ENCODE data around the gene CRIP2. TPM values are rescaled to one million over a fixed set of nuclear protein-coding genes. Genes with fewer than 3 reads are reported as not detected.

CRIP2 gene
- total and polyA plus RNA-seq, 2 of the 13 experiments (the other 11 are each of a cell fraction or from before 2014, with no cell fraction given) = 31.6 to 37.9 TPM

DNA sequence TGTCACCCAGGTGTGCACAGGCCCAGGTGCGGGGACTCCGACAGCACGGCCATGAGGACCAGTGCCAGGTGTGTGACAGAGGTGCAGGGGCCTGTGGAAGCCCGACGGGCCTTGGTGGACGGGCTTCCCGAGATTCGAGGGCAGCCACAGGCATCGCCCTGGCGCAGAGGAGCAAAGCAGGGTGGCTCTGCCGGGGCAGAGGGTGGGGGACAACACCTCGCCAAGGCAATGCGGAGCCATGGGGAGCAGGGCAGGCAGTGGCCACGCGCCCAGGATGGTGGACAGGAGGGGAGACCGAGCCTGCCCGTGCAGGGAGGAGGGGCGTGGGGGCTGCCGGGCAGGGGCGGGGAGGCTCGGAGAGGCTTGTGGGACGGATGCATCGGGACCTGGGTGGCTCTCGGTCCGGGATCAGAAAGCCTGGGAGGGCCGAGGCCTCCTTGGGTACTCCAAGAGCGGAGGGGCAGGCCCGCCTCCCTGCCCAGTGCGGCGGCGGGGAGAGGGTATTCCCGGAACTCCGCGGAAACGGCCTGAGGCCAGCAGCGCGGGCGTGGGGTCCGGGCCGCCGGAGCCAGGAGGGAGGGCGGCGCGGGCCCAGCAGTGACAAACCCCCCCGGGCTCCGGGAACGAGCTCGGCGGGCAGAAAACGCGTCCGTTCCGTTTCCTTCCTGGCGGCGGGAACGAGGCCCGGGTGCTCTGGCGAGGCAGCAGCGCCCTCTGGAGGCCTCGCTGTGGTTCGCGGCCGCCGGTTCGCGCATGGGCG is 53.4 kb downstream of the CRIP2 start (continued):
- TF ChIP-seq, protein P1, sequence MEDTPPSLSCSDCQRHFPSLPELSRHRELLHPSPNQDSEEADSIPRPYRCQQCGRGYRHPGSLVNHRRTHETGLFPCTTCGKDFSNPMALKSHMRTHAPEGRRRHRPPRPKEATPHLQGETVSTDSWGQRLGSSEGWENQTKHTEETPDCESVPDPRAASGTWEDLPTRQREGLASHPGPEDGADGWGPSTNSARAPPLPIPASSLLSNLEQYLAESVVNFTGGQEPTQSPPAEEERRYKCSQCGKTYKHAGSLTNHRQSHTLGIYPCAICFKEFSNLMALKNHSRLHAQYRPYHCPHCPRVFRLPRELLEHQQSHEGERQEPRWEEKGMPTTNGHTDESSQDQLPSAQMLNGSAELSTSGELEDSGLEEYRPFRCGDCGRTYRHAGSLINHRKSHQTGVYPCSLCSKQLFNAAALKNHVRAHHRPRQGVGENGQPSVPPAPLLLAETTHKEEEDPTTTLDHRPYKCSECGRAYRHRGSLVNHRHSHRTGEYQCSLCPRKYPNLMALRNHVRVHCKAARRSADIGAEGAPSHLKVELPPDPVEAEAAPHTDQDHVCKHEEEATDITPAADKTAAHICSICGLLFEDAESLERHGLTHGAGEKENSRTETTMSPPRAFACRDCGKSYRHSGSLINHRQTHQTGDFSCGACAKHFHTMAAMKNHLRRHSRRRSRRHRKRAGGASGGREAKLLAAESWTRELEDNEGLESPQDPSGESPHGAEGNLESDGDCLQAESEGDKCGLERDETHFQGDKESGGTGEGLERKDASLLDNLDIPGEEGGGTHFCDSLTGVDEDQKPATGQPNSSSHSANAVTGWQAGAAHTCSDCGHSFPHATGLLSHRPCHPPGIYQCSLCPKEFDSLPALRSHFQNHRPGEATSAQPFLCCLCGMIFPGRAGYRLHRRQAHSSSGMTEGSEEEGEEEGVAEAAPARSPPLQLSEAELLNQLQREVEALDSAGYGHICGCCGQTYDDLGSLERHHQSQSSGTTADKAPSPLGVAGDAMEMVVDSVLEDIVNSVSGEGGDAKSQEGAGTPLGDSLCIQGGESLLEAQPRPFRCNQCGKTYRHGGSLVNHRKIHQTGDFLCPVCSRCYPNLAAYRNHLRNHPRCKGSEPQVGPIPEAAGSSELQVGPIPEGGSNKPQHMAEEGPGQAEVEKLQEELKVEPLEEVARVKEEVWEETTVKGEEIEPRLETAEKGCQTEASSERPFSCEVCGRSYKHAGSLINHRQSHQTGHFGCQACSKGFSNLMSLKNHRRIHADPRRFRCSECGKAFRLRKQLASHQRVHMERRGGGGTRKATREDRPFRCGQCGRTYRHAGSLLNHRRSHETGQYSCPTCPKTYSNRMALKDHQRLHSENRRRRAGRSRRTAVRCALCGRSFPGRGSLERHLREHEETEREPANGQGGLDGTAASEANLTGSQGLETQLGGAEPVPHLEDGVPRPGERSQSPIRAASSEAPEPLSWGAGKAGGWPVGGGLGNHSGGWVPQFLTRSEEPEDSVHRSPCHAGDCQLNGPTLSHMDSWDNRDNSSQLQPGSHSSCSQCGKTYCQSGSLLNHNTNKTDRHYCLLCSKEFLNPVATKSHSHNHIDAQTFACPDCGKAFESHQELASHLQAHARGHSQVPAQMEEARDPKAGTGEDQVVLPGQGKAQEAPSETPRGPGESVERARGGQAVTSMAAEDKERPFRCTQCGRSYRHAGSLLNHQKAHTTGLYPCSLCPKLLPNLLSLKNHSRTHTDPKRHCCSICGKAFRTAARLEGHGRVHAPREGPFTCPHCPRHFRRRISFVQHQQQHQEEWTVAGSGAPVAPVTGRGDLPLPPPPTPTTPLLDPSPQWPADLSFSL (CRISPR knock-in tag; IDR thresholded peaks at IDR 0.05) = no peak
- TF ChIP-seq MTF1 (CRISPR knock-in tag; IDR thresholded peaks at IDR 0.05) = no peak
- TF ChIP-seq ZBTB7A (CRISPR knock-in tag; IDR thresholded peaks at IDR 0.05) = no peak; the same call in 1 of the 2 replicates
- TF ChIP-seq PHF5A (CRISPR knock-in tag; IDR thresholded peaks at IDR 0.05; ENCODE audit: low read depth, unreplicated experiment) = no peak
- peak; percentile 27; the same call in 1 of the 2 replicates for TF ChIP-seq SMC3 (IDR thresholded peaks at IDR 0.05; ENCODE audit: low read length)
- no peak for TF ChIP-seq KDM4B (CRISPR knock-in tag; IDR thresholded peaks at IDR 0.05)
- TF ChIP-seq STAT5B (CRISPR knock-in tag; IDR thresholded peaks at IDR 0.05) = no peak
- TF ChIP-seq NR1H2 (CRISPR knock-in tag; IDR thresholded peaks at IDR 0.05; ENCODE audit: borderline replicate concordance, low read depth) = no peak
- TF ChIP-seq PCBP1 (IDR thresholded peaks at IDR 0.05; ENCODE audit: borderline replicate concordance, low read depth, low read length) = no peak
- TF ChIP-seq CREB1 (IDR thresholded peaks at IDR 0.05) = no peak
- TF ChIP-seq CREB1 (CRISPR knock-in tag; IDR thresholded peaks at IDR 0.05) = no peak
- no peak; the same call in 1 of the 2 replicates for TF ChIP-seq MAF1 (CRISPR knock-in tag; IDR thresholded peaks at IDR 0.05; ENCODE audit: borderline replicate concordance)
- peak; percentile 86; the same call in 1 of the 2 replicates for TF ChIP-seq ZNF333 (CRISPR knock-in tag; IDR thresholded peaks at IDR 0.05; ENCODE audit: borderline replicate concordance)
- no peak; the same call in 1 of the 2 replicates for TF ChIP-seq TARDBP (CRISPR knock-in tag; IDR thresholded peaks at IDR 0.05)
- TF ChIP-seq, protein P2, sequence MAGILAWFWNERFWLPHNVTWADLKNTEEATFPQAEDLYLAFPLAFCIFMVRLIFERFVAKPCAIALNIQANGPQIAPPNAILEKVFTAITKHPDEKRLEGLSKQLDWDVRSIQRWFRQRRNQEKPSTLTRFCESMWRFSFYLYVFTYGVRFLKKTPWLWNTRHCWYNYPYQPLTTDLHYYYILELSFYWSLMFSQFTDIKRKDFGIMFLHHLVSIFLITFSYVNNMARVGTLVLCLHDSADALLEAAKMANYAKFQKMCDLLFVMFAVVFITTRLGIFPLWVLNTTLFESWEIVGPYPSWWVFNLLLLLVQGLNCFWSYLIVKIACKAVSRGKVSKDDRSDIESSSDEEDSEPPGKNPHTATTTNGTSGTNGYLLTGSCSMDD (CRISPR knock-in tag; IDR thresholded peaks at IDR 0.05) = no peak
- no peak for TF ChIP-seq GTF2F1 (IDR thresholded peaks at IDR 0.05; ENCODE audit: low read length)
- no peak for TF ChIP-seq DNMT1 (CRISPR knock-in tag; IDR thresholded peaks at IDR 0.05)
- no peak for TF ChIP-seq MXD4 (CRISPR knock-in tag; IDR thresholded peaks at IDR 0.05)
- no peak for TF ChIP-seq ZFYVE20 (CRISPR knock-in tag; IDR thresholded peaks at IDR 0.05; ENCODE audit: borderline replicate concordance, low read depth)
- no peak for TF ChIP-seq MIXL1 (CRISPR knock-in tag; IDR thresholded peaks at IDR 0.05)
- TF ChIP-seq FOXK2 (IDR thresholded peaks at IDR 0.05) = no peak
- no peak for TF ChIP-seq RBM22 (optimal IDR thresholded peaks at IDR 0.05; ENCODE audit: low read length)
- TF ChIP-seq POGZ (CRISPR knock-in tag; IDR thresholded peaks at IDR 0.05) = no peak
- no peak for TF ChIP-seq ARNT (IDR thresholded peaks at IDR 0.05)
- no peak for TF ChIP-seq NFKBIZ (CRISPR knock-in tag; IDR thresholded peaks at IDR 0.05)
- TF ChIP-seq ZC3H4 (CRISPR knock-in tag; IDR thresholded peaks at IDR 0.05; ENCODE audit: borderline replicate concordance) = no peak
- no peak for TF ChIP-seq ZFP82 (CRISPR knock-in tag; IDR thresholded peaks at IDR 0.05; ENCODE audit: borderline replicate concordance)

All from HepG2 (cell line).